Measurements from ENCODE around the gene LRRC27.

GRCh38 chr10:132366006-132366405 lies 34.0 kb downstream of the LRRC27 start:
- TF ChIP-seq CTCF (conservative IDR thresholded peaks at IDR 0.05; ENCODE audit: low read length): no peak
- no peak for TF ChIP-seq EZH2phosphoT487 (IDR thresholded peaks at IDR 0.05; ENCODE audit: borderline replicate concordance, low read depth, low read length)
